Measurements from ENCODE around the gene EOLA2.
"Not testable (repeated sequence)": the region's sequence is repeated elsewhere in the genome, so short reads cannot be mapped to it uniquely, and the experiment has no call there.

- TF ChIP-seq CTCF (IDR thresholded peaks at IDR 0.05); EZH2 (IDR thresholded peaks at IDR 0.05; ENCODE audit: borderline replicate concordance, insufficient read depth, low read depth, low read length, poor library complexity, severe bottlenecking): not testable (repeated sequence)
Measured at GRCh38 chrX:149924434-149924833, 13.9 kb downstream of the EOLA2 start.
